ENCODE measurements around the gene TMBIM1. TPM values are rescaled to one million over a fixed set of nuclear protein-coding genes. Genes with fewer than 3 reads are reported as not detected.

TMBIM1 gene
- total RNA-seq, 2 donors from 2014 or later, result 273 to 375 TPM

DNA sequence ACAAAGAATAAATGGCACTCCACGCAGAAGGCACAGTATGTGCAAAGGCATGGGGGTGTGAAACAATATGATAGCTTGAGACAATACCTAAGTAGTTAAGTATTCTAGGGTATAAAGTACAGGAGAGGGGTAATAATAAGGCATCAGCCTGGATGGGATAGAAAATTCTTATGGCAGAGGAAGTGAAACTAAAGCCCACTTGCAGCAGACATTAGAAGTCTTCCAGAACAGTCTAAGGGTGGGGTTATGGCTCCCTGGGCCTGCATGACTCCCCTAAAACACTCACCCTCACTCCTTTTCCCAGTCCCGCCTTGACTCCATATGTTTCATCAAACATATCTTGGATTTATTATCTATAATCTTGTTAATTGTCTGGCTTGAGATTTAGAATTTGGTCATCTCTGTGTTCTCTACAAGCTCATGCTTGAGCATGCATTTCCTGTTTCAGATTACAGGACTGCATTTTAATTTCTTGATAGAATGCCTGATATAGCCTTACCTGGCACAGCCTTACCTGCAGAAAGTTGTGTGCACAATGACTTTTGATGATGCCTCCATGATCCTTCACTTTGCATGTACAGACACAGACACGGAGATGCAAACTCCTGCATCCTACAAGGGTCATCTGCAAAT is 28.5 kb upstream of the TMBIM1 start:
- H3K9me3 ChIP-seq, result no peaks in the 10 kb centered on the region
- no peaks in the 10 kb centered on the region for H3K27me3 ChIP-seq
- H3K4me1 ChIP-seq, result peaks cover 3% of the 10 kb centered on the region
- H3K36me3 ChIP-seq, result no peaks in the 10 kb centered on the region
- intact Hi-C loops (cut with DNase I), result no loop called here
- DNase-seq, result no peak
- no peak overlapping the region for H3K27ac ChIP-seq
- H3K9ac ChIP-seq (ENCODE audit: low read depth in 2 of 2, low read length in 2 of 2), result no peak overlapping the region
- no peak overlapping the region for H3K4me3 ChIP-seq
- no peak for TF ChIP-seq CTCF (IDR thresholded peaks at IDR 0.05)

DNA sequence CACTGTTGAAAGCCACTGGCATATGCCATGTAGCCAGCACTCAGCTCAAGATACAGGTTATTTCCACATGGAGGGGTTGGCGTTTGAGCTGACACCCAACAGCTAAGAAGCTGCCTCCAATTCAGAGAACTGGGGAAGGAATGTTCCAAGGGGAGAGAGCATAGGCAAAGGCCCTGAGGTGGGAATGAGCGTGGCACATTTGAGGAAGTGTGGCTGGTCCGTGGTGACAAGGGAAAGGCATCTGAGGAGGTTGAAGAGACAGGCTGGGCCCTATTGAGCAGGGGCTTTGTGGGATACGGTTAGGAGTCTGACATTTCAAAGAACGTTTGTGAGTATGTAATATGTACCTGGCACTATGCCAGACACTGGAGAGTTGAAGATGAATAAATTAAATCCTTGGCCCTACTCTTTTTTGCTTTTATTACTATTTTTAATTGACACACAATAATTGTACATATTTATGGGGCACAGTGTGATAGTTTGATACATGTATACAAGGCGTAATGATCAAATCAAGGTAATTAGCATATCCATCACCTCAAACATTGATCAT is 27.6 kb upstream of the TMBIM1 start:
- DNase-seq, result no peak
- Histone ChIP-seq H3K27me3 (no peaks in the 10 kb centered on the region), H3K27ac (no peak overlapping the region), H3K4me1 (peaks cover 3% of the 10 kb centered on the region), H3K4me3 (no peak overlapping the region), H3K9ac (ENCODE audit: low read depth in 2 of 2, low read length in 2 of 2) (no peak overlapping the region), H3K9me3 (no peaks in the 10 kb centered on the region), H3K36me3 (no peaks in the 10 kb centered on the region)
- intact Hi-C loops (cut with DNase I), result no loop called here
- no peak for TF ChIP-seq CTCF (IDR thresholded peaks at IDR 0.05)

- Histone ChIP-seq H3K4me3 (no peak overlapping the region), H3K9me3 (no peaks in the 10 kb centered on the region), H3K27ac (no peak overlapping the region), H3K27me3 (no peaks in the 10 kb centered on the region), H3K9ac (ENCODE audit: low read depth in 2 of 2, low read length in 2 of 2) (no peak overlapping the region), H3K36me3 (no peaks in the 10 kb centered on the region), H3K4me1 (peaks cover 3% of the 10 kb centered on the region)
- TF ChIP-seq CTCF (IDR thresholded peaks at IDR 0.05), result no peak
- DNase-seq, result no peak
- intact Hi-C loops (cut with DNase I), result no loop called here
Measured at GRCh38 chr2:218318241-218318640, 25.9 kb upstream of the TMBIM1 start.

- H3K27ac ChIP-seq, result no peak overlapping the region
- TF ChIP-seq CTCF (IDR thresholded peaks at IDR 0.05), result no peak
- H3K36me3 ChIP-seq, result no peaks in the 10 kb centered on the region
- H3K4me3 ChIP-seq, result no peak overlapping the region
- DNase-seq, result no peak
- no peaks in the 10 kb centered on the region for H3K27me3 ChIP-seq
- intact Hi-C loops (cut with DNase I), result no loop called here
- peaks cover 3% of the 10 kb centered on the region for H3K4me1 ChIP-seq
- H3K9me3 ChIP-seq, result no peaks in the 10 kb centered on the region
- no peak overlapping the region for H3K9ac ChIP-seq (ENCODE audit: low read depth in 2 of 2, low read length in 2 of 2)
Measured at GRCh38 chr2:218317835-218318234, 25.5 kb upstream of the TMBIM1 start.

GRCh38 chr2:218317303-218317630 is 25.0 kb upstream of the TMBIM1 start:
- Histone ChIP-seq H3K9ac (ENCODE audit: low read depth in 2 of 2, low read length in 2 of 2) (no peak overlapping the region), H3K4me1 (peaks cover 3% of the 10 kb centered on the region), H3K36me3 (no peaks in the 10 kb centered on the region), H3K9me3 (no peaks in the 10 kb centered on the region), H3K27me3 (no peaks in the 10 kb centered on the region), H3K4me3 (no peak overlapping the region), H3K27ac (no peak overlapping the region)
- TF ChIP-seq CTCF (IDR thresholded peaks at IDR 0.05), result no peak
- intact Hi-C loops (cut with DNase I), result no loop called here
- DNase-seq, result no peak
